Right lobe of liver (tissue), 6 donors: Measurements from ENCODE around the gene LEP. TPM values are rescaled to one million over a fixed set of nuclear protein-coding genes. Genes with fewer than 3 reads are reported as not detected.
A peak's percentile ranks its signal among the peaks of the same experiment; 100 is the strongest.

ENCODE experiments used
- ATAC-seq, 4 donors: fragments of 200-7000 bp; cut with Tn5 transposase; one replicate each; pipeline ENCODE4 v1.9.1; 2020; ENCODE audit warnings: mild to moderate bottlenecking in 4 of 4, moderate library complexity in 4 of 4
- DNase-seq, 3 donors: peaks; one replicate each; pipeline ENCODE4 v3.0.0-alpha.2; 2020
- H3K27ac ChIP-seq, 3 donors: fragments of 200-600 bp; one replicate each; pipeline ENCODE4 v1.8.0; 2022
- H3K27me3 ChIP-seq, 2 donors: fragments of 200-600 bp; one replicate each; pipeline ENCODE4 v1.8.0; 2022
- H3K36me3 ChIP-seq, 4 donors: fragments of 200-600 bp; sonication (generic) in 1 of 4; one replicate each; pipeline versions ENCODE4 v1.5.1 to v1.8.0; 2017 to 2022; ENCODE audit warnings: control low read depth in 1 of 4
- H3K4me1 ChIP-seq, 4 donors: fragments of 200-600 bp; sonication (generic) in 1 of 4; one replicate each; pipeline versions ENCODE4 v1.5.1 to v1.8.0; 2017 to 2022; ENCODE audit warnings: control low read depth in 1 of 4
- H3K4me3 ChIP-seq, 3 donors: fragments of 200-600 bp; one replicate each; pipeline ENCODE4 v1.8.0; 2022
- H3K9me3 ChIP-seq, 4 donors: fragments of 200-600 bp; sonication (generic) in 1 of 4; one replicate each; pipeline versions ENCODE4 v1.5.1 to v1.8.0; 2017 to 2022; ENCODE audit warnings: control low read depth in 1 of 4
- POLR2A ChIP-seq: fragments of 450-650 bp; IDR thresholded peaks from one replicate; pipeline ENCODE4 v1.6.1; 2017; ENCODE audit warnings: antibody characterized with exemption, mild to moderate bottlenecking
- WGBS: methylation state at CpG from one replicate; pipeline ENCODE4 v1.1.6; 2018; ENCODE audit warnings: low coverage, low lambda C conversion rate; ENCODE audit not compliant: insufficient coverage; ENCODE audit errors: missing lambda C conversion rate; 5-methylcytosine and 5-hydroxymethylcytosine counted together
- intact Hi-C, 2 donors: fragments of 100-400 bp; cut with DNase I; formaldehyde crosslinking; loops; one replicate each; pipeline versions ENCODE4 v1.11.2 to v1.14.1; 2022
- total RNA-seq, 6 experiments: library from RNA; depleted of rRNA in 2 of 6; stranded (reverse); fragments of >200 nt in 2 of 6; fragmentation: NEBNext Ultra II Directional in 3 of 6; extraction: Animal tissue kit (Norgen Biotek cat#: 25700) in 3 of 6; gene quantifications; one replicate each; pipeline versions ENCODE4 v1.1.0 to v1.2.4, GENCODE V29; 2016 to 2023
- TF ChIP-seq, protein P1 (sequence below), 4 donors: fragments of 200-600 bp in 3 of 4; fragments of 450-650 bp in 1 of 4; IDR thresholded peaks; one replicate each; pipeline versions ENCODE4 v1.5.1 to v1.8.0; 2016 to 2022; ENCODE audit warnings: antibody characterized with exemption in 4 of 4, mild to moderate bottlenecking in 2 of 4
- donor health status: DM: no; HTN: yes; CAD: no.
- donor health status: DM: no; HTN: no; CAD: no.
- donor health status: DM: no; HTN: no; CAD: no.
- donor health status: DM: no; HTN: yes; CAD: no.
- donor health status: DM: no; HTN: yes; CAD: no.

Gene LEP
- total RNA-seq, 6 experiments from 2014 or later, result not detected

DNA sequence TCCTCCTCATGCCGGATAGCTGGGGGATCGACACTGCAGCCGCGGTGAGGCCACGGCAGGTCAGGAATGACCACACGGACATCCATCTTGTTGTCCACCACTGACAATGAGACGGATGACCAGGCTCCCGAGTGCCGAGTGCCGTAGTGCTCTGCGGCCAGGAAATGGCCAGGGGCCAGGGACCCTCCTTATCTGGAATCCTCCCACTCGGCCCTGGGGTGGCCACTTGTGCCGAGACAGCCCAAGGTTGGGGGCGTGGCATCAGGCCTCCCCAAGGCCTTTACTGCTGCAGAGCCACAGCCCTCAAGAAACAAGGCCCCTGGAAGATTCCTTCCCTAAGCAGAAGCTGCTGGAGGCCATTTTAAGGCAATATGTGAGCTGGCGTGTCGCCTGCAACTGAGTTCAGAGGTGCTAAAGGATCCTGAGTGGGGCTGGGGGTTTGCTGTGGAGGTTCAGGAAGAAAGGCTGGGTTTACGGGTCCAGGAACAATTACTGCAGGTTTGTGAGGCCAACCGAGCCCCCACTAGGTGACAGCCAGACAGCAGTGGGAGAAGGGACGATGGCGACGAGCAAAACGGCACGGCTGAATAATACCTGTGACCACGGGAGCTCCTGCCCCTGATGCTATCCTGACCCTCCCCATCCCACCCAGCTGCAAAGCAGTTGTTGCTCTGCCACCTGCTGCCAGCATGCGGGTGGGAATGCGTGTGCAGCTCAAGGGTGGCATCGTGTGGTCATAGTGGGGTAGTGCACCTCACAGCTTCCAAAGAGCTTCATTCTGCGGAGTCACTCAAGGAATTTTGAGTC lies 31.6 kb upstream of the LEP start:
- intact Hi-C loops, result loop anchor here in 1 of 2 donors (5.0 to 10.0 kb wide), 2 partner anchors 72 to 505 kb away; no protein-coding TSS in a partner anchor
- no peaks in the 10 kb centered on the region for H3K4me1 ChIP-seq
- ATAC-seq, result peak; percentile 93 to 98 (median 96)
- H3K27me3 ChIP-seq, result no peaks in the 10 kb centered on the region
- DNase-seq, result peak; percentile 58 to 78 (median 72)
- TF ChIP-seq POLR2A, result no peak
- TF ChIP-seq, protein P1, sequence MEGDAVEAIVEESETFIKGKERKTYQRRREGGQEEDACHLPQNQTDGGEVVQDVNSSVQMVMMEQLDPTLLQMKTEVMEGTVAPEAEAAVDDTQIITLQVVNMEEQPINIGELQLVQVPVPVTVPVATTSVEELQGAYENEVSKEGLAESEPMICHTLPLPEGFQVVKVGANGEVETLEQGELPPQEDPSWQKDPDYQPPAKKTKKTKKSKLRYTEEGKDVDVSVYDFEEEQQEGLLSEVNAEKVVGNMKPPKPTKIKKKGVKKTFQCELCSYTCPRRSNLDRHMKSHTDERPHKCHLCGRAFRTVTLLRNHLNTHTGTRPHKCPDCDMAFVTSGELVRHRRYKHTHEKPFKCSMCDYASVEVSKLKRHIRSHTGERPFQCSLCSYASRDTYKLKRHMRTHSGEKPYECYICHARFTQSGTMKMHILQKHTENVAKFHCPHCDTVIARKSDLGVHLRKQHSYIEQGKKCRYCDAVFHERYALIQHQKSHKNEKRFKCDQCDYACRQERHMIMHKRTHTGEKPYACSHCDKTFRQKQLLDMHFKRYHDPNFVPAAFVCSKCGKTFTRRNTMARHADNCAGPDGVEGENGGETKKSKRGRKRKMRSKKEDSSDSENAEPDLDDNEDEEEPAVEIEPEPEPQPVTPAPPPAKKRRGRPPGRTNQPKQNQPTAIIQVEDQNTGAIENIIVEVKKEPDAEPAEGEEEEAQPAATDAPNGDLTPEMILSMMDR (IDR thresholded peaks at IDR 0.05), result peak; percentile 94 to 97 (median 96)
- 22% methylated on average over 14 of the region's 28 CpGs for WGBS
- no peaks in the 10 kb centered on the region for H3K36me3 ChIP-seq
- no peak overlapping the region for H3K4me3 ChIP-seq
- H3K27ac ChIP-seq, result no peak overlapping the region
- no peaks in the 10 kb centered on the region for H3K9me3 ChIP-seq

DNA sequence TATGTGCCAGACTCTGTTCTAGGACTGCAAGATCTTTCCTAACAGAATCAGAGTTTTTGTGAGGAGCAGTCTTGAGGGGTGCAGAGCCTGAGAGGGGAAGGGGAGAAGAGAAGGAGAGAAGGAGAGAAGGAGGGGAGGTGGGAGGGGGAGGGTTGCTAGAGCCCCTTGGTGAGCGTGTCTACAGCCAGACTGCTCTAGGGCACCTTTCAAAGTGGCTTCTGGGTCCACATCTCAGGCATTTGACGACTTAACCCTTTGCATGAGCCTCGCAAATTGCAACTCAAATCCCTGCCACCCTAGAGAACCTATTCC lies 31.1 kb upstream of the LEP start:
- DNase-seq, result peak in 1 of 3 donors; percentile 34
- 67% methylated on average over 1 of the region's 3 CpGs for WGBS
- no peaks in the 10 kb centered on the region for H3K27me3 ChIP-seq
- ATAC-seq, result no peak
- intact Hi-C loops, result loop anchor here in 1 of 2 donors (5.0 kb wide), 1 partner anchor 73 kb away; no protein-coding TSS in a partner anchor
- H3K4me1 ChIP-seq, result no peaks in the 10 kb centered on the region
- no peaks in the 10 kb centered on the region for H3K9me3 ChIP-seq
- no peak overlapping the region for H3K4me3 ChIP-seq
- no peak overlapping the region for H3K27ac ChIP-seq
- H3K36me3 ChIP-seq, result no peaks in the 10 kb centered on the region
- TF ChIP-seq, protein P1 (IDR thresholded peaks at IDR 0.05), result no peak
- no peak for TF ChIP-seq POLR2A

GRCh38 chr7:128210590-128211570 lies 30.2 kb upstream of the LEP start:
- intact Hi-C loops, result loop anchor here in 1 of 2 donors (5.0 kb wide), 1 partner anchor 74 kb away; no protein-coding TSS in a partner anchor

GRCh38 chr7:128211626-128212025 lies 29.5 kb upstream of the LEP start:
- intact Hi-C loops, result loop anchor here in 1 of 2 donors (5.0 kb wide), 1 partner anchor 74 kb away; no protein-coding TSS in a partner anchor
- H3K27ac ChIP-seq, result no peak overlapping the region
- no peaks in the 10 kb centered on the region for H3K36me3 ChIP-seq
- no peaks in the 10 kb centered on the region for H3K27me3 ChIP-seq
- no peak overlapping the region for H3K4me3 ChIP-seq
- ATAC-seq, result no peak
- TF ChIP-seq, protein P1 (IDR thresholded peaks at IDR 0.05), result no peak
- TF ChIP-seq POLR2A, result no peak
- H3K4me1 ChIP-seq, result no peaks in the 10 kb centered on the region
- WGBS, result no CpG with 5 or more reads among the region's 4 CpGs
- no peaks in the 10 kb centered on the region for H3K9me3 ChIP-seq
- no peak for DNase-seq

More at GRCh38 chr7:128210590-128211570, 30.2 kb upstream of the LEP start:
- TF ChIP-seq POLR2A, result no peak
- TF ChIP-seq, protein P1 (IDR thresholded peaks at IDR 0.05), result no peak
- peak in 1 of 3 donors; percentile 41 for DNase-seq
- H3K4me1 ChIP-seq, result no peaks in the 10 kb centered on the region
- no peak overlapping the region for H3K27ac ChIP-seq
- no peaks in the 10 kb centered on the region for H3K9me3 ChIP-seq
- ATAC-seq, result no peak
- no peaks in the 10 kb centered on the region for H3K27me3 ChIP-seq
- WGBS, result 49% methylated on average over 6 of the region's 19 CpGs
- H3K4me3 ChIP-seq, result no peak overlapping the region
- H3K36me3 ChIP-seq, result no peaks in the 10 kb centered on the region
